Vagina (tissue), 2 donors: Measurements from ENCODE around the gene ANAPC2. TPM values are rescaled to one million over a fixed set of nuclear protein-coding genes. Genes with fewer than 3 reads are reported as not detected.
A peak's percentile ranks its signal among the peaks of the same experiment; 100 is the strongest.

Source experiments
- DNase-seq, 2 donors: peaks; one replicate each; pipeline ENCODE4 v3.0.0-alpha.2; 2017; ENCODE audit errors: extremely low spot score in 2 of 2
- H3K27ac ChIP-seq: fragments of 200-600 bp; sonication (generic); one replicate; pipeline ENCODE4 v1.5.1; 2019
- H3K27me3 ChIP-seq: fragments of 200-600 bp; sonication (generic); one replicate; pipeline ENCODE4 v1.5.1; 2019
- H3K36me3 ChIP-seq, 2 donors: fragments of 200-600 bp; sonication (generic); one replicate each; pipeline ENCODE4 v1.5.1; 2017 to 2019
- H3K4me1 ChIP-seq: fragments of 200-600 bp; sonication (generic); one replicate; pipeline ENCODE4 v1.5.1; 2019
- H3K4me3 ChIP-seq, 2 donors: fragments of 200-600 bp; sonication (generic); 1 replicate in 1 of 2; 2 replicates in 1 of 2; pipeline ENCODE4 v1.5.1; 2016 to 2019
- H3K9me3 ChIP-seq: fragments of 200-600 bp; sonication (generic); one replicate; pipeline ENCODE4 v1.5.1; 2019
- POLR2A ChIP-seq, 2 donors: fragments of 450-650 bp; IDR thresholded peaks; one replicate each; pipeline ENCODE4 v1.6.1; 2017; ENCODE audit warnings: antibody characterized with exemption in 2 of 2, mild to moderate bottlenecking in 2 of 2, moderate library complexity in 2 of 2
- POLR2AphosphoS5 ChIP-seq, 2 donors: sonication (generic); formaldehyde crosslinking; IDR thresholded peaks; one replicate each; pipeline ENCODE4 v1.9.0; 2017; ENCODE audit warnings: antibody characterized with exemption in 2 of 2, mild to moderate bottlenecking in 2 of 2, low read depth in 1 of 2; ENCODE audit not compliant: insufficient read depth in 1 of 2
- intact Hi-C: fragments of 100-400 bp; cut with DNase I; formaldehyde crosslinking; loops from one replicate; pipeline ENCODE4 v1.15.1; 2023
- total RNA-seq: library from RNA; depleted of rRNA; stranded (reverse); fragments of >200 nt; gene quantifications from one replicate; pipeline ENCODE4 v1.2.3, GENCODE V29; 2016
- TF ChIP-seq, protein P1 (sequence below), 3 experiments: fragments of 450-650 bp in 2 of 3; fragments of 200-600 bp in 1 of 3; sonication (generic) in 1 of 3; IDR thresholded peaks; one replicate each; pipeline ENCODE4 v1.5.1; 2017 to 2019; ENCODE audit warnings: antibody characterized with exemption in 3 of 3, mild to moderate bottlenecking in 2 of 3, moderate library complexity in 2 of 3

ANAPC2 gene
- total RNA-seq, 1 donor from 2014 or later = 30.0 TPM

GRCh38 chr9:137176302-137177182, 11.8 kb downstream of the ANAPC2 start:
- Histone ChIP-seq H3K36me3 (peaks cover 0 to 29% of the 10 kb centered on the region in 2 donors), H3K27ac (no peak overlapping the region)
- TF ChIP-seq, protein P1, sequence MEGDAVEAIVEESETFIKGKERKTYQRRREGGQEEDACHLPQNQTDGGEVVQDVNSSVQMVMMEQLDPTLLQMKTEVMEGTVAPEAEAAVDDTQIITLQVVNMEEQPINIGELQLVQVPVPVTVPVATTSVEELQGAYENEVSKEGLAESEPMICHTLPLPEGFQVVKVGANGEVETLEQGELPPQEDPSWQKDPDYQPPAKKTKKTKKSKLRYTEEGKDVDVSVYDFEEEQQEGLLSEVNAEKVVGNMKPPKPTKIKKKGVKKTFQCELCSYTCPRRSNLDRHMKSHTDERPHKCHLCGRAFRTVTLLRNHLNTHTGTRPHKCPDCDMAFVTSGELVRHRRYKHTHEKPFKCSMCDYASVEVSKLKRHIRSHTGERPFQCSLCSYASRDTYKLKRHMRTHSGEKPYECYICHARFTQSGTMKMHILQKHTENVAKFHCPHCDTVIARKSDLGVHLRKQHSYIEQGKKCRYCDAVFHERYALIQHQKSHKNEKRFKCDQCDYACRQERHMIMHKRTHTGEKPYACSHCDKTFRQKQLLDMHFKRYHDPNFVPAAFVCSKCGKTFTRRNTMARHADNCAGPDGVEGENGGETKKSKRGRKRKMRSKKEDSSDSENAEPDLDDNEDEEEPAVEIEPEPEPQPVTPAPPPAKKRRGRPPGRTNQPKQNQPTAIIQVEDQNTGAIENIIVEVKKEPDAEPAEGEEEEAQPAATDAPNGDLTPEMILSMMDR (IDR thresholded peaks at IDR 0.05) = peak in 1 of 3 experiments; percentile 16
- no peak for TF ChIP-seq POLR2A (IDR thresholded peaks at IDR 0.05)
- no peak for TF ChIP-seq POLR2AphosphoS5 (IDR thresholded peaks at IDR 0.05; ENCODE audit: insufficient read depth in 1 of 2, low read depth in 1 of 2)

GRCh38 chr9:137175345-137175961, 12.9 kb downstream of the ANAPC2 start:
- no peak for DNase-seq
- peaks cover 13% of the 10 kb centered on the region for H3K4me1 ChIP-seq
- no peaks in the 10 kb centered on the region for H3K27me3 ChIP-seq
- TF ChIP-seq, protein P1 (IDR thresholded peaks at IDR 0.05) = no peak
- TF ChIP-seq POLR2A (IDR thresholded peaks at IDR 0.05) = no peak
- no peak for TF ChIP-seq POLR2AphosphoS5 (IDR thresholded peaks at IDR 0.05; ENCODE audit: insufficient read depth in 1 of 2, low read depth in 1 of 2)
- H3K4me3 ChIP-seq = no peak overlapping the region
- no peak overlapping the region for H3K27ac ChIP-seq
- H3K36me3 ChIP-seq = peaks cover 0 to 18% of the 10 kb centered on the region in 2 donors
- no peaks in the 10 kb centered on the region for H3K9me3 ChIP-seq
- intact Hi-C loops = no loop called here

More at GRCh38 chr9:137176302-137177182, 11.8 kb downstream of the ANAPC2 start:
- Histone ChIP-seq H3K4me1 (peaks cover 13% of the 10 kb centered on the region), H3K27me3 (no peaks in the 10 kb centered on the region), H3K9me3 (no peaks in the 10 kb centered on the region), H3K4me3 (no peak overlapping the region)
- DNase-seq = no peak
- intact Hi-C loops = no loop called here

DNA sequence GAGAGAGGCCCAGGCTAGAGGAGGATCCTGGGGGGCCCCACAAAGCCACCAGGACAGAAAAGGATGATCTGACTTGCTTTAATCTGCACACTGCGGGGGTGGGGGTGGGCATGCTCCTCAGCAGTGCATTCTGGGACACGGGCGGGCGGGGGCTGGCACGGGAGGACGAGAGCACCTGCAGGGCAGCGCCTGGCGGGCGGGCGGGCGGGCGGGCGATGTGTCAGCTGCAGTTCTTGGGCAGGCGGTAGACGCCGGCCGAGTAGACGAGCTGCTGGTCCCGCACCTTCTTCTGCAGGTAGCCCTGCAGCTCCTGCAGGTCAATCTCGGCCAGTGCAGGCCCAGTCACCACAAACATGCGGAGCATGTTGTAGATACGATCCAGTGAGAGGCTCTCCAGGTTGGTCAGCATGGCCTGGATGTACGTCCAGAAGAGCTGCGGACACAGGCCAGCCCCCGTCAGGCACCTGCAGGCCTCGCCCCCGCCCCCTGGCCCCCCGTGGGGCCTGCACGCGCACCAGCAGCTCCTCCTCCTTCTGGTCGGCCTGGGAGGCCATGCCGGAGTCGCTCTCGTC, 13.6 kb downstream of the ANAPC2 start:
- Histone ChIP-seq H3K4me3 (no peak overlapping the region), H3K27ac (no peak overlapping the region), H3K9me3 (no peaks in the 10 kb centered on the region), H3K27me3 (peaks cover 3% of the 10 kb centered on the region), H3K4me1 (peaks cover 13% of the 10 kb centered on the region), H3K36me3 (peaks cover 0 to 12% of the 10 kb centered on the region in 2 donors)
- TF ChIP-seq POLR2AphosphoS5 (IDR thresholded peaks at IDR 0.05; ENCODE audit: insufficient read depth in 1 of 2, low read depth in 1 of 2) (no peak), POLR2A (IDR thresholded peaks at IDR 0.05) (no peak)
- TF ChIP-seq, protein P1 (IDR thresholded peaks at IDR 0.05) = no peak
- DNase-seq = no peak
- intact Hi-C loops = no loop called here

DNA sequence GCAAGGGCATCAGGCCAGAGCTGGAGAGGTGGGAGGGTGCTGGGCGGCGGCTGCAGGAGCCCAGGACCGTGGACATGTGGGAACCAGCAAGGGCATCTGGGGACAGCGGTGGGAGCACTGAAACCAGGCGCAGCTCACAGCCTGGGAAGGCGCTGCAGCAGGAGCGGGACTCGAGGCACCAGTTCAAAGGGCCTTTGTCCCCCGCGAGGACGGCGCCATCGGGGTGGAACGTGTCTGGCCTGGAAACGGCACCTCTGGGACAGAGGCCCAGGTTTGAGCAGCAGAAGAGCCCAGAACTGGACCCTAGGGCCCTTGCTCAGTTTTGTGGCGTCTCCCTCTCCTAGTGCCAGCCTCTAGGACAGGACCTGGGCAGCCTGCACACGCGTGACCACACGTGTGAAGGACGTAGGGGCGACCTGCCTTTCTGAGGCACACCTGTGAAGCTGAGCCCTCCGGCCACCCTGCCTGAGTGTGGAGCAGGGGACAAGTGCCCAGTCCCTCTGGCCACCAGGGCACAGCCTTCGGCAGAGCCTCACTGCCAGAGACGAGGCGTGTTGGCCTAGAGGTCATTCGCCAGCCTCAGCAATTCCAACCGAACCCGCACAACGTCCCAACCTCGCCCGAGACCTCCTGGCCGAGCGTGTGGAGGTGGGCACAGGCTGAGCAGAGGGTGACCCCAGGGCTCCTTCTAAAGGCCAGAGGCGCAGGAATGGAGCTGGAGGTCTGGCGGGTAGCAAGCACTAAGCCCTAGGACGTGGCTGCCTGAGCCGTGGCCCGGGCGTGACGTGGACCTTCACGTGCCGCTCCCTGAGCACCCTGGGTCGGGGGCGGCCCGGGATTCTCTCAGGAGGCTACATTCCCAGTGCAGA, 14.3 kb downstream of the ANAPC2 start:
- H3K27me3 ChIP-seq = peaks cover 5% of the 10 kb centered on the region
- H3K36me3 ChIP-seq = peaks cover 0 to 9% of the 10 kb centered on the region in 2 donors
- no peak for DNase-seq
- peaks cover 18% of the 10 kb centered on the region for H3K4me1 ChIP-seq
- no peak overlapping the region for H3K4me3 ChIP-seq
- no peak overlapping the region for H3K27ac ChIP-seq
- intact Hi-C loops = no loop called here
- TF ChIP-seq POLR2A (IDR thresholded peaks at IDR 0.05) (no peak), POLR2AphosphoS5 (IDR thresholded peaks at IDR 0.05; ENCODE audit: insufficient read depth in 1 of 2, low read depth in 1 of 2) (no peak)
- TF ChIP-seq, protein P1 (IDR thresholded peaks at IDR 0.05) = no peak
- no peaks in the 10 kb centered on the region for H3K9me3 ChIP-seq
